IPS-18c (cell line): Measurements from ENCODE around the gene DZIP1L.

Source experiments
- H3K4me3 ChIP-seq: 2 replicates; pipeline ENCODE4 v1.7.0; 2013; ENCODE audit warnings: low read depth, mild to moderate bottlenecking, low read length, moderate library complexity; ENCODE audit not compliant: insufficient read depth
- H3K9me3 ChIP-seq: one replicate; pipeline ENCODE4 v1.6.1; 2013; ENCODE audit warnings: mild to moderate bottlenecking, low read length, moderate library complexity; ENCODE audit not compliant: control insufficient read depth, insufficient read depth

DZIP1L gene

DNA sequence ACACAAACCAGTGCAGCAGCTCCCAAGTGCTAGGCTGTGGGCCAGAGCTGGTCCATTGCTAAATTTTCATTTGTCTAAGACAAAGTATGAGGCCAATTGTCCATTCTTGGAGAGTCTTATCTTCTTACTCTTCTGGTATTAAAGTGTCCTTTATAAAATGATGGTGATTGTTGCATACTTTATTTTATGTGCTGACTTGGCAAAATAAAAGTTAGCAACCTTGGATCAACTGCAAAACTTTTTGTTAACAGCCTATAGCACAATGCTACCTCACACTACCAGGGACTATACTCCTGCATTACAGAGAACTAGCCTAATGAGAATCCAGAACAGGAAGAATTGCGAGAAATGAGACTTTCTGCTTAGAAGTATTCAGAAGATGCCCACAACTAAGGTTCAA, 61.4 kb downstream of the DZIP1L start:
- H3K4me3 ChIP-seq: no peak overlapping the region
- H3K9me3 ChIP-seq: no peaks in the 10 kb centered on the region

DNA sequence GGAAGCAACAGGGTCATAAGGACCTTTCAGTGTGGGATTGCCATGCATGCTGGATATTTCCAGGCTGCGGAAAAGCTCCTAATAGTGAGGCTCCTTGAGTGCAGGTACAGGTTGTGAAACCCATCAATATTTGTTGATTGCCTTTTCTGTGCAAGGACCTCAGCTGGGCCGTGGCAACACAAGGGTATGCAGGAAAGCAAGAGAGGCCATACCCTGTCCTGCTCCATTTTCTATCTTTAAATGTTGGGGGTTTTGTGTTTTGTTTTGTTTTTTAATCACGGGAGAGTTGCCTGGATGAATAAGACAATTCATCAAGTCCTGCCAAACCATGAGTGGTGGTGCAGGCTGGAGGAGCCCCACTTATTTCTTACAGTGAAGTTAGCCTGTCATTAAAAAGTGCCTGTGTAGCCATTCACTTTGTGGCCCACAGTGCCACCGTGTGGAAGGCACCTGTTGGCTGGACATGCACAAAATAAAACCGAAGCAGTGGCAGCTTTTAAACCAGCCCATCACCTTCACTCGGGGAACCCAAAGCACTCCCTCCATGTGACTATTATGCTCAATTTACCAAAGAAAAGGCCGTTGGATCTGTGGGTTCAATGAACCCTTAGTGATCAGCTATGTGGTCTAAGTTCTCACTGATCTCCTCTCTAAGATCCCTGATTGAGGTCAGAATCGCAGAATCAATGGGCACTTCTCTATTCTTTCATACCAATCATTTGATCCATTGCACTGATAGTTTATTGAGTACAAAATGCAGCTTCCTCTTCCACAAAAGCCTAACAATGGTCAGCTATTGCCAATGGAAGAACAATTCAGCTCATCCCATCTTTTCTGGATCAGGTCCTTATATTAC, 63.2 kb downstream of the DZIP1L start:
- Histone ChIP-seq H3K9me3 (no peaks in the 10 kb centered on the region), H3K4me3 (no peak overlapping the region)

DNA sequence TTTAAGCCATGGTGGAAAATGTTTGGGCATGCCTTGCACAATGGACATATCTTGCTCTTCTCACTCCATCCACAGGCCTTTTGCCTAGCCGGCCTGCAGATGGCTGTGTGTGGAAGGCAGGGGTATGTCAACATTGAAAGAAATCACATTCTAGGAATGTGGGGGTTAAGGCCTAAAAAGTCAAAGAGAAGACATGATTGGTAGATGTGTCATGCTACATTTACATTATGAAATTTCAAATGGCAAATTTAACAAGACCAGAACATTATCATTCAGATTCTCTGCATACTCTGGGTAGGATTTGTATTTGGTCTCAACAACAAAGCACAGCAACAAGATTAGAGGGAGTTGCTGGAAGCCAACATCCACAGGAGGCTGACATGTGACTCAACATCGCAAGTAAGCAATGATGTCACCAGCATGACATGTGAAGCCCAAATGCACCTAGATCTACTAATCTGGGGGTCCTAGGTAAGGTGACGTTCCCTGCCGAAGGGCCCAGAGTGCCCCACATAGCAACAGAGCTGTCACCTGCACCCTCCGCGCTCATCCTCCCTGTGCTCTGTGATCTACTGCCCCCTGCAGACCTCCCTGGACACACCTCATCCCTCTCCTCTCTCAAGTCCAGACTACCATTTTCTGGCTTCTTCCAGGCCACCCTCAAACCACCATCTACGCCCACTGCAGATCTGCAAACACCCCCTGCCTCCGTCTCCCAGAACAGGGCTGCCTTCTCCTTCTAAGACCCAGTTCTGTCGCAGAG, 66.1 kb downstream of the DZIP1L start:
- no peak overlapping the region for H3K4me3 ChIP-seq
- no peaks in the 10 kb centered on the region for H3K9me3 ChIP-seq

DNA sequence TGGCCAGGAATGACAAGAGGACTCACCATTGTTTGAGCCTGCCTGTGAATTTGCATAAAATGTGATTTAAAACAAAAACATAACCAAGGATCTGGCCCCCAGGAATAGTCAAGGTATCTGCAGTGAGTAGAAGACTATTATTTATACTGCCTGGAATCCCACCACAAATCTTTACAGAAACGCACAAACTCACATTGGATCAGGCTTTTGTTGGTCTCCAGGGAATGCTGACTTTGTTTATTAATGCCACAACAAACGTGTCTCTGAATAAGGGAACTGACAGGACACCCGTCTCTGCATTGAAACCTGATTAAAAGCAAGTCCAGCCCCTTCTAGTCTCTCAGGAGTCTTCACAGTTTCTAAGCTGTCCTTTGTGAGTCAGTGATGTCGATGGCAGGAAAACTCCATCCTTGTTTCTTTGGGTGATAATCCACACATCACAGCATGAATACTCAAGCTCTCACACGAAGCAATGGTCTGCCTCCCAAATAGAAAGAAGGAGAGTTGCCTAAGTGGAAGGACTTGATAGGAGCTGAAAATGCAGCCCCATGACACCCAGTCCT, 67.7 kb downstream of the DZIP1L start:
- H3K4me3 ChIP-seq: no peak overlapping the region

DNA sequence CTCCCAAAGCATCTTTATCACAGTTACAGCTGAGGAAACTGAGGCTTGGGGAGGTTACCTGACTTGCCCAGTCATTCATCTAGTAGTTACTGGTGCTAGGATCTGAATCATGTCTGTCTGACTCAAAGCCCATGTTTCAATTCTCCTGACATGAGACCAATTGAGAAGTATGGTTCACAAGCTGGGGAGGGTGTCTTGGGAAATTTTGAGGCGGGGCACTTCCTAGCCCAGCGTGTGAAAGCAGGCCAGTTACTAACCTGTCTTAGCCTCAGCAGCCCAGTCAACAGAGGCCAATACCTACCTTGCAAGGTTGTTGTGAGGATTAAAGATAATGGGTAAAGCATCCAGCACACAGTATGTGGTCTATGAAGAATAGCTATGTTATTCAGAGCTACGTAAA, 68.5 kb downstream of the DZIP1L start:
- Histone ChIP-seq H3K4me3 (no peak overlapping the region), H3K9me3 (no peaks in the 10 kb centered on the region)

More for the DNA sequence above, 67.7 kb downstream of the DZIP1L start:
- H3K9me3 ChIP-seq: no peaks in the 10 kb centered on the region

DNA sequence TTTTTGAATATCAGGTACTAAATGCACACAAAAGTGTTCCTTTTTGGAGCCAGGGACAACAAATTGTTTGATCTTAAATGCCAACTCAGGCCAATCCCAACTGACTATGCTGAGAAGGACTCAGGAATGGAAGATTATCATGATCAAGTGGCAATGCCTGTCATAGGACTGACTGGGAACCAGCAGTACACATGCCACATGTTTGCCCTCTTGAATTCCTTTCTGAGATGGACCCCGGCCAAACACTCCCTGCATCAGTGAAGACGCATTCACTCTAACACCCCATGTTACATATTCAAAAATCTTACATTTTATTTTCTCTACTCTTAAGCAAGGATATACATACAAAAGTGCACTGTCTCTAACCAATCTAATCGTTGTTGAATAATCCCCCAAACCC, 69.3 kb downstream of the DZIP1L start:
- Histone ChIP-seq H3K4me3 (no peak overlapping the region), H3K9me3 (no peaks in the 10 kb centered on the region)

DNA sequence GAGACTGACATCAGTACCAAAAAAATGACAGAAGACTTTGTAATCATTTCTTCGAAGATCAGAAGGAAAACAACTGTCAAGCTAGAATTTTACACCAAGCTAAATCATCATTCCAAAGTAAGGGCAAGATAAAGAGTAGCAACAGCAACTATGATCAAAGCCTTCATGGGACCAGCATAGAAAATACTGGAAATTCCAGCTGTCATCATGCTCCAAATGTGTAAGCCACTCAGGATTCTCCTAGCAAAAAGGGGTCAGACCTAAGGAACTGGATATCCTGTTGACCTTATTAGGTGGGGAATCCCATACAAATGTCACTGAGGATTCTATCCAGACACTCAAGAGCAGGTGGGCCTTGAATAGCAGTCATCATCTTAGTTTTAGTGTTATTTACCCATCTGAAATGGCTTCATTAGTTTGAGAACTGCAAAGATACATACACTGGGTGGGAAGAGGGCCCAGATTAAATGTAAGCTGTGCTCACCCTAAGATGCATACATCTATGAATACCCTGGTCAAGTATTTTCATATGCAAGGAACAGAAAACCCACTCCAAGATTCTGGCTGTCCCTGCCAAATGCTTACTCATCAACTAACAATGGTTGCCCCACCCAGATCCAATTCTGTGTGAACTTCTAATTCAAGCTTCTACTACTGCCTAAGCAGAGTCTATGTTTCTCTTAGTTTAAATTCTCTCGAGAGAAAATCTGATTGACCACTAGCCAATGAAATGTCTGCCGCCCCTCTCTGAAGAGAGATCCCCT, 72.0 kb downstream of the DZIP1L start:
- no peak overlapping the region for H3K4me3 ChIP-seq
- H3K9me3 ChIP-seq: no peaks in the 10 kb centered on the region

DNA sequence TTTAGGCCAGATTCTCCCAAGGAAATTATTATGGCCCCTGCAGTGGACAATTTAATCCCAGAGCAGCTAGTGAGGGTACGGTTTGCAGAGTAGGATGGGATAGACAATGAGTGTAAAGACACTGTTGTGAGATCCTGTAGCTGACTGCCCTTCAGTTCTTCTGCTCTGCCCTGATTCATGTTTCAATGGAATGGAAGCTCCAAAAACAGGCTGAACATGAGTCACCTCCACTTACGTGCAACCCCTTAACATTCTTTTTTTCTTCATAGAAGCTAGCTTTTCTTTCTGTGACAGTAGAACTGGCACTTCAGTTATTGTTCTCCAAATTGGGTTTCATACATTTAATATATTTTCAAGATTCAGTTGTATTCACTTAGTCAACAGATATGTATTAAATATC, 73.4 kb downstream of the DZIP1L start:
- H3K9me3 ChIP-seq: no peaks in the 10 kb centered on the region
- H3K4me3 ChIP-seq: no peak overlapping the region

DNA sequence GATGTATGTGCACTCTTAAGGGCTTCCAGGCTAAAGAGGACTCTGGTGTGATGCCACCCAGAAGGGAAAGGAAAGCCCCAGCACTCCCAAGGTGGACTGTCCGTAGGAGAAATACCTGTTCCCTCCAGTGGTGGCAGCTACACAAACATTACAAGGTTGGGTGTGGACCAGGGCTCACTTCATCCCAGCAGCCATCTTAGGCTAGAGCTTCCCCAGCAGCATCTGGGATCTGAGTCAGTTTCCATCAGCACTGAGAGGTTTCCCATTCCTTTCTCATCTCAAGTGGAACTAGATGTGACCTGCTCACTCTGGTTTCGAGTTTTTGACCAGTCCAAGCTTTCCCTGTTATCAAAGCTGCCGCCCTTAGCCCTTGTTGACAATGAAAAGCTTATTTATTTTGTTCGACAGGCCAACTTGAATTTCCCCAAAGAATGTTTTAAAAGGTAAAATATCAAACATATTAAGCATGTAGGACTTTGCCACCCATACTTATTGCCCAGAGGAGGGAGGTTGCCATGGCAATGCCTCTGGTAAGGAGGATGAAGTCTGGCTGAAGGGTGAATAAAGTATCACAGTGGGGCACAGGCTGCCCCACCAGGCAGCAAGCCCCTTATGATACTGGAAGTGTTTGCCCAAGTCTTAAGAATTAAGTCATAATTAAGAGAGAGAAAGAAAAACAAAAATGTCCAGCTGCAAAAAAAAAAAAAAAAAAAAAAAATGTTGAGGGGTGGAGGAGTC, 76.5 kb downstream of the DZIP1L start:
- Histone ChIP-seq H3K4me3 (no peak overlapping the region), H3K9me3 (no peaks in the 10 kb centered on the region)

DNA sequence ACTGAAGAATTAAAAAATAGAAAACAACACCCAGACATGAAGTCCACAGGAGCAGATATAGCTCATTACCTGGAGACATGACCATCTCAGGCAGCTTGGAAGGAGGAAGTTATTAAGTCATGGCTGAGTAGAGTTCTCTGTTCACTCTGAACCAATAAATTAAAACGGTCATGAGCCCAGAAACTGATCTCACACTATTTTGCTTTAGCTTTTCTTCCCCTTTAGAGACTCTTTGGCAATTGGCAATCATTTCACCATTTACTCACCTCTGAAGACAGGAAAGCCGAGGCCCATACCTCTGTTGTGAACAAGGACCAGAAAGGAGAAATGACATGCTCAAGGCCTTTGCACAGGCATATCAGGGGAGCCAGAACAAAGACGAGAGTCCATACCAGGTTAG, 78.8 kb downstream of the DZIP1L start:
- Histone ChIP-seq H3K4me3 (no peak overlapping the region), H3K9me3 (no peaks in the 10 kb centered on the region)

DNA sequence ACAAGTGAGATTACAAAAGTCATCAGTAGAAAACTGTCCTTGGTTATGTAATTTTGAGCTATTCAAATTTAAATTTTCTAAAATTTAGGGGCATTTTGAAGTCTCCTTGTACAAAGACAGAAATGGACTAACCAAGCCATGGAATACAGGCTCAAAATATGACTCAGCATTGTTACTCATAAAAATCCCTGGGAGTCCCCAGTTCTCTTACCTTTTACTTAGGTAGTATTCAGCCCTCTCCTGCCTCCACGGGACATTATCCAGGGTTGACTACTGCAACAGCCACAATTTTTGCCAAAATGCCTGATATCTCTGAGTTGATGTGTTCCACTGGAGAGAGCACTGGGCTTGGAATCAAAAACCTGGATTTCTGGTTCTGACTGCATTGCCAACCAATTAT, 80.5 kb downstream of the DZIP1L start:
- no peak overlapping the region for H3K4me3 ChIP-seq
- no peaks in the 10 kb centered on the region for H3K9me3 ChIP-seq

DNA sequence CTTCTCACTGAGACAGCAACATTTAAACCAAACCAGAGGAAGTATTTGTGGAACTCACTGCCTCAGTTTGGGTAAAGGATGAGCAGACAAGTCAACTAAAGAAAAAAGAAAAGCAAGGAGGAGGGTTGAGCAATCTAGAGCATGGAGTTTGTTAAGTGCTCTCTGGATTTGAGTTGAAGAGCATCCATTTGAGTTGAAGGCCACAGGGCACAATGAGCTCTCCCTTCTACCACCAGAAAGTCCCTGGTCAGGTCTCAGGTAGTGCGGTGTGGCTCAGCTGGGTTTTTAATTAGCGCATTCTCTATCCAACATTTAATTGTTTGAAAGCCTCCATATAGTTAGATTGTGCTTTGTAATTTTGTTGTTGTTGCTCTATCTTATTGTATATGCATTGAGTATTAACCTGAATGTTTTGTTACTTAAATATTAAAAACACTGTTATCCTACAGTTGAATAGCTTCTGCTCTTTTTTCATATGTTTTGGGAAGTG, 82.2 kb downstream of the DZIP1L start:
- Histone ChIP-seq H3K9me3 (no peaks in the 10 kb centered on the region), H3K4me3 (no peak overlapping the region)

DNA sequence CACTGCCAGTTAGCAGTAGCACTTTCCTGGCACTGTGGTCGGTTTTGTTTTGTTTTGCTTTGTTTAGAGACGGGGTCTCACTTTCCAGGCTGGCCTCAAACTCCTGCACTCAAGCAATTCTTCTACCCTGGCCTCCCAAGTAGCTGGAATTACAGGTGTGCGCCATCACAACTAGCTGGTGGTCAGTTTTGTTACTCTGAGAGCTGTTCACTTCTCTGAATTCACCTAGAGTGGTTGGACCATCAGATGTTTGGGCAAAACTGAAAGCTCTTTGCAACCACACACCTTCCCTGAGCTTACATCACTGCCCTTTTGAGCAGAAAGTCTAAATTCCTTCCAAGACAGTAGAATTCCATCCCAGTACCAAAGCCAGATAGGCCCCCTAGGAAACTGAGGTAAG, 82.8 kb downstream of the DZIP1L start:
- Histone ChIP-seq H3K4me3 (no peak overlapping the region), H3K9me3 (no peaks in the 10 kb centered on the region)

DNA sequence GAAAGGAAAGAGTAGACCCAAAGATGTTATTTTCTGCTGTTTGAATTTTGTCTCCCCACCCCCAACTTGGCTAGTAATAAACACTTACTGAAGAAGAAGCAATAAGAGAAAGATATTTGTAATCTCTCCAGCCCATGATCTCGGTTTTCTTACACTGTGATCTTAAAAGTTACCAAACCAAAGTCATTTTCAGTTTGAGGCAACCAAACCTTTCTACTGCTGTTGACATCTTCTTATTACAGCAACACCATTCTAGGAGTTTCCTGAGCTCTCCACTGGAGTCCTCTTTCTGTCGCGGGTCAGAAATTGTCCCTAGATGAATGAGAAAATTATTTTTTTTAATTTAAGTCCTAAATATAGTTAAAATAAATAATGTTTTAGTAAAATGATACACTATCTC, 83.9 kb downstream of the DZIP1L start:
- H3K9me3 ChIP-seq: no peaks in the 10 kb centered on the region
- no peak overlapping the region for H3K4me3 ChIP-seq

DNA sequence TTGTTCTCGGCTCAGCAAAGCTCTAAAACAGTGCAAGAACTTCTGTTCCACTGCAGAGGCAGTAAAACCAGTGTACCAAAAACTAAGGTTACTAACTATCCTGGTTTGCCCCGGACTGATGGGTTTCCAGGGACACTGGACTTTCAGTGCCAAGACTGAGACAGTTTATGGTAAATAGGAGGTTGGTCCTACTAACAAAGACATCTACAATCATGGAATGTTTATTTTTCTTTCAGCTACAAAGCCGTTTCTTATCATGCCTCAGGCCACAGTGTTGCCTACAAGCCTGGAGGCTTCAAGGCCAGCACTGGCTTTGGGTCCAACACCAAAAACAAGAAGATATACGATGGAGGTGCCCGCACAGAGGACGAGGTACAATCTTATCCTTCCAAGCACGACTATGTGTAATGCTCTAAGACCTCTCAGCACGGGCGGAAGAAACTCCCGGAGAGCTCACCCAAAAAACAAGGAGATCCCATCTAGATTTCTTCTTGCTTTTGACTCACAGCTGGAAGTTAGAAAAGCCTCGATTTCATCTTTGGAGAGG, 84.6 kb downstream of the DZIP1L start:
- Histone ChIP-seq H3K4me3 (no peak overlapping the region), H3K9me3 (no peaks in the 10 kb centered on the region)

DNA sequence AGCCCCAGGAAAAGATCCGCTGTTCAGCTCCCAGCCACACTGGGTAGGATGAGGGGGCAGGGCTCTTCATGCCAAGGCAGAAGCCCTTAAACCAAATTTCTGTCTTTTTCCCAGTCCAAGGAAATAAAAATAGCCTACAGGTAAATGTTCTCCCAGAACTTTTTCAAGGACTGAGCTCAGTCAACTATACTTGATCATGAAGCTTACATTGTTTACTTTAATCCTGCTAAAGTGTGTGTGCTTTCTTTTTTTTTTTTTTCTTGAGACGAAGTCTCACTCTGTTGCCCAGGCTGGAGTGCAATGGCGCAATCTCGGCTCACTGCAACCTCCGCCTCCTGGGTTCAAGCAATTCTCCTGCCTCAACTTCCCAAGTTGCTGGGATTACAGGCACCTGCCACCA, 87.6 kb downstream of the DZIP1L start:
- Histone ChIP-seq H3K9me3 (no peaks in the 10 kb centered on the region), H3K4me3 (no peak overlapping the region)
